A673 (cell line): ENCODE results near the gene TAC3. TPM values are rescaled to one million over a fixed set of nuclear protein-coding genes. Genes with fewer than 3 reads are reported as not detected.

Experiments
- BruUV-seq: library from RNA; stranded (reverse); fragments of 400-500 nt; replicated peaks from 2 replicates; lab custom pipeline; 2021; lab: Mats Ljungman, UMichigan
- CTCF ChIA-PET: fragments of 300-600 bp; sonication (Branson Sonifier 250); formaldehyde crosslinking; loops from one replicate; lab custom pipeline; 2022; ENCODE audit warnings: antibody characterized with exemption; lab: Charles Lee
- POLR2A ChIA-PET: fragments of 300-600 bp; sonication (Branson Sonifier 250); formaldehyde crosslinking; loops from one replicate; lab custom pipeline; 2022; ENCODE audit warnings: antibody characterized with exemption; ENCODE audit not compliant: low non-redundant PET; lab: Charles Lee
- DNase-seq: peaks from one replicate; pipeline ENCODE4 v3.0.0-alpha.2; 2015; ENCODE audit warnings: low spot score
- H3K27ac ChIP-seq: fragments of 200-600 bp; sonication (generic); 2 replicates; pipeline ENCODE4 v1.5.1; 2016; ENCODE audit warnings: mixed run types, low read depth, mild to moderate bottlenecking, mixed read lengths, antibody characterized with exemption, low read length; ENCODE audit not compliant: poor library complexity, severe bottlenecking
- H3K27me3 ChIP-seq: fragments of 200-600 bp; sonication (generic); replicated peaks from 2 replicates; pipeline ENCODE4 v1.6.1; 2017; ENCODE audit warnings: mixed run types, low read depth, mild to moderate bottlenecking, mixed read lengths, antibody characterized with exemption, low read length; ENCODE audit not compliant: insufficient read depth, poor library complexity
- H3K36me3 ChIP-seq: fragments of 200-600 bp; sonication (generic); 2 replicates; pipeline ENCODE4 v1.6.1; 2016; ENCODE audit warnings: mixed run types, mild to moderate bottlenecking, mixed read lengths, antibody characterized with exemption, low read length; ENCODE audit not compliant: insufficient read depth, poor library complexity, severe bottlenecking
- H3K4me1 ChIP-seq: fragments of 200-600 bp; sonication (generic); 2 replicates; pipeline ENCODE4 v1.6.1; 2017; ENCODE audit warnings: mixed run types, mild to moderate bottlenecking, mixed read lengths, antibody characterized with exemption, low read length; ENCODE audit not compliant: insufficient read depth, poor library complexity, severe bottlenecking
- H3K4me3 ChIP-seq: fragments of 200-600 bp; sonication (generic); 2 replicates; pipeline ENCODE4 v1.5.1; 2016; ENCODE audit warnings: low read depth, mixed run types, mild to moderate bottlenecking, mixed read lengths, low read length; ENCODE audit not compliant: poor library complexity, severe bottlenecking
- H3K9me3 ChIP-seq: fragments of 200-600 bp; sonication (generic); 2 replicates; pipeline ENCODE4 v1.6.1; 2016; ENCODE audit warnings: mixed run types, low read depth, mild to moderate bottlenecking, mixed read lengths, antibody characterized with exemption, low read length; ENCODE audit not compliant: poor library complexity, severe bottlenecking
- CTCF ChIP-seq: fragments of 300-800, 200-600 bp; sonication (generic); conservative IDR thresholded peaks from 2 replicates; pipeline ENCODE4 v1.5.1; 2017; ENCODE audit warnings: low read depth, mild to moderate bottlenecking, antibody characterized with exemption, low read length, moderate library complexity, mixed read lengths
- EZH2 ChIP-seq: fragments of 200-600 bp; sonication (generic); IDR thresholded peaks from 2 replicates; pipeline ENCODE4 v1.6.1; 2017; ENCODE audit warnings: borderline replicate concordance, low read depth, mild to moderate bottlenecking, mixed read lengths, antibody characterized with exemption, low read length; ENCODE audit not compliant: poor library complexity, severe bottlenecking
- intact Hi-C: fragments of 100-400 bp; cut with micrococcal nuclease; formaldehyde crosslinking; loops from one replicate; pipeline ENCODE4 v1.10.0; 2022; ENCODE audit not compliant: unreplicated experiment
- total RNA-seq: library from RNA; stranded (reverse); gene quantifications from 2 replicates; pipeline ENCODE4 v1.2.3, GENCODE V29; 2021

Gene TAC3
- total RNA-seq, 1 experiment from 2014 or later, result not detected

DNA sequence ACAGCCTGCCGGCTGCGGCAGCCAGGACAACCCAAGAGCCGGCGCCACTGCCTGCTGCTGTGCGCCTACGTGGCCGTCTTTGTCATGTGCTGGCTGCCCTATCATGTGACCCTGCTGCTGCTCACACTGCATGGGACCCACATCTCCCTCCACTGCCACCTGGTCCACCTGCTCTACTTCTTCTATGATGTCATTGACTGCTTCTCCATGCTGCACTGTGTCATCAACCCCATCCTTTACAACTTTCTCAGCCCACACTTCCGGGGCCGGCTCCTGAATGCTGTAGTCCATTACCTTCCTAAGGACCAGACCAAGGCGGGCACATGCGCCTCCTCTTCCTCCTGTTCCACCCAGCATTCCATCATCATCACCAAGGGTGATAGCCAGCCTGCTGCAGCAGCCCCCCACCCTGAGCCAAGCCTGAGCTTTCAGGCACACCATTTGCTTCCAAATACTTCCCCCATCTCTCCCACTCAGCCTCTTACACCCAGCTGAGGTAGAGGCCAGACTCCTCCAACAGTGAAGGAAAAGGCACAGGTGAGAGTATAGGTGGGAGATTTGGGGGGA lies 20.3 kb downstream of the TAC3 start:
- H3K4me3 ChIP-seq, result no peak overlapping the region
- peaks cover 19% of the 10 kb centered on the region for H3K36me3 ChIP-seq
- CTCF ChIA-PET, result interaction anchor here (1.2 kb wide), 1 partner anchor 10 kb away, joined by 3 read pairs; no protein-coding TSS in a partner anchor
- BruUV-seq, result no TSS peak
- H3K27ac ChIP-seq, result no peak overlapping the region
- no peak for DNase-seq
- peaks cover 6% of the 10 kb centered on the region for H3K4me1 ChIP-seq
- POLR2A ChIA-PET, result no interaction called here
- intact Hi-C loops, result no loop called here
- H3K9me3 ChIP-seq, result no peaks in the 10 kb centered on the region
- H3K27me3 ChIP-seq, result no peaks in the 10 kb centered on the region
- no peak for TF ChIP-seq EZH2
- TF ChIP-seq CTCF, result no peak

GRCh38 chr12:56995201-56995929 lies 21.0 kb downstream of the TAC3 start:
- Histone ChIP-seq H3K9me3 (no peaks in the 10 kb centered on the region), H3K4me1 (peaks cover 6% of the 10 kb centered on the region), H3K36me3 (peaks cover 12% of the 10 kb centered on the region), H3K4me3 (no peak overlapping the region), H3K27ac (no peak overlapping the region), H3K27me3 (no peaks in the 10 kb centered on the region)
- BruUV-seq, result no TSS peak
- no peak for DNase-seq
- intact Hi-C loops, result no loop called here
- ChIA-PET POLR2A (interaction anchor here (0.6 kb wide), 1 partner anchor 245 kb away, joined by 3 read pairs; no protein-coding TSS in a partner anchor), CTCF (interaction anchor here (1.2 kb wide), 1 partner anchor 9 kb away, joined by 3 read pairs; no protein-coding TSS in a partner anchor)
- TF ChIP-seq EZH2, result no peak
- no peak for TF ChIP-seq CTCF

GRCh38 chr12:56994231-56994746 lies 22.0 kb downstream of the TAC3 start:
- Histone ChIP-seq H3K9me3 (no peaks in the 10 kb centered on the region), H3K36me3 (peaks cover 8% of the 10 kb centered on the region), H3K27ac (no peak overlapping the region), H3K27me3 (no peaks in the 10 kb centered on the region), H3K4me1 (peaks cover 6% of the 10 kb centered on the region), H3K4me3 (no peak overlapping the region)
- POLR2A ChIA-PET, result no interaction called here
- DNase-seq, result no peak
- no TSS peak for BruUV-seq
- intact Hi-C loops, result no loop called here
- no peak for TF ChIP-seq CTCF
- TF ChIP-seq EZH2, result no peak
- CTCF ChIA-PET, result interaction anchor here (0.5 kb wide), 1 partner anchor 237 kb away, joined by 5 read pairs; no protein-coding TSS in a partner anchor
